Measurements from ENCODE around the gene TTL. TPM values are rescaled to one million over a fixed set of nuclear protein-coding genes. Genes with fewer than 3 reads are reported as not detected.
"Not testable (repeated sequence)": the region's sequence is repeated elsewhere in the genome, so short reads cannot be mapped to it uniquely, and the experiment has no call there.

TTL gene
- polyA plus RNA-seq, 1 experiment: 26.6 TPM

DNA sequence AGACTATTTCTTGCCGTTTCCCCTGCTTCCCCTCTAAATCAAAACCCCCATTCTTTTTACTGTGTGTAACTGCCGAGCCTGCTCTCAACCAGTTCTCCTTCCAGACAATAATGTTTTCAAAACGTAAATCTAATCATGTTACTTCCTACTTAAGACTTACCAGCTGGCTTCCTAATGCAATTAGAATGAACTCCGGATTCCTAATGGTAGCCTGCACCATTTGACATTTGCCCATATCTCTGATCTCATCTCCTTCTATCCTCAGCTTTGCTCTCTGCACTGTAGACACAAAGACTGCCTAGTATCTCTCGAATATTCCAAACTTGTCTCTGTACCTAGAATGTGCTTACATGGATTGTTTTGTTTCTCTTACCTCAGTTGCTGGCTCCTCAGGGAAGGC, 12.9 kb downstream of the TTL start:
- CTCF ChIA-PET: interaction anchor here (2.2 kb wide), 1 partner anchor 15 kb away, joined by 7 read pairs; no protein-coding TSS in a partner anchor
- POLR2A ChIA-PET: no interaction called here
- TF ChIP-seq, protein P1, sequence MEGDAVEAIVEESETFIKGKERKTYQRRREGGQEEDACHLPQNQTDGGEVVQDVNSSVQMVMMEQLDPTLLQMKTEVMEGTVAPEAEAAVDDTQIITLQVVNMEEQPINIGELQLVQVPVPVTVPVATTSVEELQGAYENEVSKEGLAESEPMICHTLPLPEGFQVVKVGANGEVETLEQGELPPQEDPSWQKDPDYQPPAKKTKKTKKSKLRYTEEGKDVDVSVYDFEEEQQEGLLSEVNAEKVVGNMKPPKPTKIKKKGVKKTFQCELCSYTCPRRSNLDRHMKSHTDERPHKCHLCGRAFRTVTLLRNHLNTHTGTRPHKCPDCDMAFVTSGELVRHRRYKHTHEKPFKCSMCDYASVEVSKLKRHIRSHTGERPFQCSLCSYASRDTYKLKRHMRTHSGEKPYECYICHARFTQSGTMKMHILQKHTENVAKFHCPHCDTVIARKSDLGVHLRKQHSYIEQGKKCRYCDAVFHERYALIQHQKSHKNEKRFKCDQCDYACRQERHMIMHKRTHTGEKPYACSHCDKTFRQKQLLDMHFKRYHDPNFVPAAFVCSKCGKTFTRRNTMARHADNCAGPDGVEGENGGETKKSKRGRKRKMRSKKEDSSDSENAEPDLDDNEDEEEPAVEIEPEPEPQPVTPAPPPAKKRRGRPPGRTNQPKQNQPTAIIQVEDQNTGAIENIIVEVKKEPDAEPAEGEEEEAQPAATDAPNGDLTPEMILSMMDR (IDR thresholded peaks at IDR 0.05; ENCODE audit: low read depth, low read length): no peak

DNA sequence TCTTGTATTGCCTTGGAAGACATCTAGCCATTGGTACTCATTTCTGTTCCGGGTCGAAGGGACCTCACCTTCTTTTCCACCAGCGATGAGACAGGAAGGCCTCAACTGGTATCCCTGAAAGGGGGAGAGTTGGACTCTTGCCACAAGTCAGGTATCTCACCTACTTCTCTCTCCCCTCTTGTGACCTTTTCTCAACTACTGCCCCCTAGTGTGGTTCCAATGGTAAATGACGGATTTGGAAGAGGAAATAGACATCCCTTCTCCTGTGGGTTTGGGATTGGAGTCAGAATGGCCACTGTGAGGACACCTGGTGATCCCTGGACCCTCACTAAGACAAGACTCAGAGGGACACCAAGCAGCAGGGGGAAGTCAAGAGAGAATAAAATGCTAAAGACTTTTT, 13.9 kb downstream of the TTL start:
- CTCF ChIA-PET: interaction anchor here (0.7 kb wide), 1 partner anchor 53 kb away, joined by 3 read pairs; no protein-coding TSS in a partner anchor
- H3K27ac ChIP-seq (ENCODE audit: low read depth, low read length); H3K27me3 ChIP-seq (ENCODE audit: control insufficient read depth, insufficient read depth, low read length); POLR2A ChIA-PET; H3K9me3 ChIP-seq (ENCODE audit: control insufficient read depth, insufficient read depth, low read length); H3K4me3 ChIP-seq (ENCODE audit: low read depth, low read length); DNase-seq (ENCODE audit: low read depth, low spot score): not testable (repeated sequence)

More for the DNA sequence above, 12.9 kb downstream of the TTL start:
- no peaks in the 10 kb centered on the region for H3K27me3 ChIP-seq (ENCODE audit: control insufficient read depth, insufficient read depth, low read length)
- H3K4me3 ChIP-seq (ENCODE audit: low read depth, low read length): no peak overlapping the region
- H3K27ac ChIP-seq (ENCODE audit: low read depth, low read length): no peak overlapping the region
- DNase-seq (ENCODE audit: low read depth, low spot score): no peak
- no peaks in the 10 kb centered on the region for H3K9me3 ChIP-seq (ENCODE audit: control insufficient read depth, insufficient read depth, low read length)

DNA sequence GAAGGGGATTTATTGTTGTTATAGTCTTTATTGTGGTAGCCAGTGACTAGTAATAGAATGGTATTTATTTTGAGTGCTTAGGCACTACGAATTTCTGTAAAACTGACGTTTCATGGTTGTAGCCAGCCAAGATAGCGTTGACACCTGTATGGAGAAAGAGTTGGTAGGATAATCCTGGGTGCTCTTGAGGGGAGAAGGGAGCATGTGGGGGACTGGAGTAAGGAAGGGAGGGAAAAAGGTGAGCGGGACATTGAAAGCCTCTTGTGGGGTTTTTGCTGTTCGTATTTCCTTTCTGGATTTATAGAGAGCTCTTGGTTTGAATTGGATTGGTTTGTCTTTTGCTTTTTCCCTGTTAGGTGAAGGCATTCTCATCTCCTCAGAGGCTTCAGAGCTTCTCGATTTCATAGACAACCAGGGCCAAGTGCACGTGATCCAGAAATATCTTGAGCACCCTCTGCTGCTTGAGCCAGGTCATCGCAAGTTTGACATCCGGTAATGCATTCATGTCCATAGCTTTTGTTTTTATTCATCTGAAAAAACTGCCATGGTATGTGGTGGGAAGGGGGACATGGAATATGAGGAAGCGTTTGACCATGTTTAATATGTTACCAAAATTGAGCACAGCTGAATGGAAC, 19.0 kb downstream of the TTL start:
- H3K4me3 ChIP-seq (ENCODE audit: low read depth, low read length); H3K9me3 ChIP-seq (ENCODE audit: control insufficient read depth, insufficient read depth, low read length); POLR2A ChIA-PET; DNase-seq (ENCODE audit: low read depth, low spot score); H3K27me3 ChIP-seq (ENCODE audit: control insufficient read depth, insufficient read depth, low read length); H3K27ac ChIP-seq (ENCODE audit: low read depth, low read length): not testable (repeated sequence)
- TF ChIP-seq, protein P1 (IDR thresholded peaks at IDR 0.05; ENCODE audit: low read depth, low read length): peak; percentile 20; the same call in 1 of the 2 replicates
- CTCF ChIA-PET: interaction anchor here (0.6 kb wide), 1 partner anchor 17 kb away, joined by 4 read pairs; no protein-coding TSS in a partner anchor

DNA sequence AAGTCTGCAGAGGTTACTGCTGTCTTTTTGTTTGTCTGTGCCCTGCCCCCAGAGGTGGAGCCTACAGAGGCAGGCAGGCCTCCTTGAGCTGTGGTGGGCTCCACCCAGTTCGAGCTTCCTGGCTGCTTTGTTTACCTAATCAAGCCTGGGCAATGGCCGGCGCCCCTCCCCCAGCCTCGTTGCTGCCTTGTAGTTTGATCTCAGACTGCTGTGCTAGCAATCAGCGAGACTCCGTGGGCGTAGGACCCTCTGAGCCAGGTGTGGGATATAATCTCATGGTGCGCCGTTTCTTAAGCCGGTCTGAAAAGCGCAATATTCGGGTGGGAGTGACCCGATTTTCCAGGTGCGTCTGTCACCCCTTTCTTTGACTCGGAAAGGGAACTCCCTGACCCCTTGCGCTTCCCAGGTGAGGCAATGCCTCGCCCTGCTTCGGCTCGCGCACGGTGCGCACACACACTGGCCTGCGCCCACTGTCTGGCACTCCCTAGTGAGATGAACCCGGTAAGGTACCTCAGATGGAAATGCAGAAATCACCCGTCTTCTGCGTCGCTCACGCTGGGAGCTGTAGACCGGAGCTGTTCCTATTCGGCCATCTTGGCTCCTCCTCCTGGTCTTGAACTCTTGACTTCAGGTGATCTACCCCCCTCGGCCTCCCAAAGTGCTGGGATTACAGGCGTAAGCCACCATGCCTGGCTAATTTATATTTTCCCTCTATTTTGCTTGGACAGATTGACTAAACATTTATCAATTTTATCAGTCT, 27.5 kb downstream of the TTL start:
- H3K27me3 ChIP-seq (ENCODE audit: control insufficient read depth, insufficient read depth, low read length); CTCF ChIA-PET; DNase-seq (ENCODE audit: low read depth, low spot score); POLR2A ChIA-PET; H3K4me3 ChIP-seq (ENCODE audit: low read depth, low read length); H3K27ac ChIP-seq (ENCODE audit: low read depth, low read length); H3K9me3 ChIP-seq (ENCODE audit: control insufficient read depth, insufficient read depth, low read length): not testable (repeated sequence)

DNA sequence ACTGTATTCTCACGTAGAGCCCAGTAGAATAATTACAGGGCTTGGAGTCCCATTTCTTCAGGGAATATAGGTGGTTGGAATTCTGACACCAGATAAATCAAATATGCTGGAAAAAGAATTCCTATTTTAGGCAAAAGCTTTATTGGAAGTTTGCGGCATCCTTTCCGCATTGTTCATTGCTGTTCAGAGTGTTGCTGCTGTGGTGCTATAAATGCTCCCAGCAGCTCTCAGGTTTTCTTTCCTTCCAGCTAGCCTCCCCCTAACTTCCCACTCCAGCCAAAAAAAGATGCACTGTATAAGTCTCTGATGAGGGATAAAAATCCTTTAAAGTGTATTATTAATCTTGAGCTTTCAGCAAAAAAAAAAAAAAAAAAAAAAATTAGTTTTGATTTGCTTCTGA, 34.8 kb downstream of the TTL start:
- TF ChIP-seq, protein P1 (IDR thresholded peaks at IDR 0.05; ENCODE audit: low read depth, low read length): no peak
- H3K27ac ChIP-seq (ENCODE audit: low read depth, low read length): no peak overlapping the region
- no peaks in the 10 kb centered on the region for H3K9me3 ChIP-seq (ENCODE audit: control insufficient read depth, insufficient read depth, low read length)
- H3K27me3 ChIP-seq (ENCODE audit: control insufficient read depth, insufficient read depth, low read length): no peaks in the 10 kb centered on the region
- H3K4me3 ChIP-seq (ENCODE audit: low read depth, low read length): no peak overlapping the region
- POLR2A ChIA-PET: interaction anchor here (0.9 kb wide), 1 partner anchor 36 kb away, joined by 3 read pairs; no protein-coding TSS in a partner anchor
- CTCF ChIA-PET: interaction anchor here (0.6 kb wide), 2 partner anchors 13 to 83 kb away, joined by 4 to 7 read pairs; no protein-coding TSS in a partner anchor
- DNase-seq (ENCODE audit: low read depth, low spot score): no peak

DNA sequence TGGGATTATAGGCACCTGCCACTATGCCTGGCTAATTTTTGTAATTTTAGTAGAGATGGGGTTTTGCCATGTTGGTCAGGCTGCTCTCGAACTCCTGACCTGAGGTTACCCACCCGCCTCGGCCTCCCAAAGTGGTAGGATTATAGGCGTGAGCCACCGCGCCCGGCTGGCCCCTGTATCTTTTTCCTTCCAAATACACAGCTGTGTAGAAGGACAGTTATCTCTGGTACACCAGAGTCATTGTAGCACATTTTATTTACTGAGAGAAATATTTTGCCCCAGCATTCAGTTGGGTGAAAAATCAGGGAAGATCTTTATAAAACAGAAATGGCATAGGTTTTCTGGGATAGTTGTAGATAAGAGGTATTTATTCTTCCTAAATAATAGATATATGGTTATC, 36.9 kb downstream of the TTL start:
- POLR2A ChIA-PET: no interaction called here
- no peaks in the 10 kb centered on the region for H3K27me3 ChIP-seq (ENCODE audit: control insufficient read depth, insufficient read depth, low read length)
- no peak overlapping the region for H3K27ac ChIP-seq (ENCODE audit: low read depth, low read length)
- DNase-seq (ENCODE audit: low read depth, low spot score): no peak
- H3K9me3 ChIP-seq (ENCODE audit: control insufficient read depth, insufficient read depth, low read length): no peaks in the 10 kb centered on the region
- CTCF ChIA-PET: interaction anchor here (0.6 to 0.7 kb wide), 2 partner anchors 204 to 440 kb away, joined by 3 to 9 read pairs; no protein-coding TSS in a partner anchor
- TF ChIP-seq, protein P1 (IDR thresholded peaks at IDR 0.05; ENCODE audit: low read depth, low read length): no peak
- H3K4me3 ChIP-seq (ENCODE audit: low read depth, low read length): no peak overlapping the region

Measured in AG04450 (cell line).